OCI-LY3 (cell line): ENCODE results near the gene ASIC4.

ENCODE experiments used
- H2AFZ ChIP-seq: fragments of 200-600, 300-600 bp; shearing (Covaris generic); 2 replicates; pipeline ENCODE4 v1.6.0; 2014; ENCODE audit warnings: antibody characterized with exemption, low read depth, low read length
- H3K27ac ChIP-seq: fragments of 200-600, 300-600 bp; sonication (generic); 2 replicates; pipeline ENCODE4 v1.5.1; 2014; ENCODE audit warnings: mild to moderate bottlenecking, low read length, moderate library complexity, mixed read lengths
- H3K27me3 ChIP-seq: fragments of 200-600, 300-600 bp; sonication (generic); 2 replicates; pipeline ENCODE4 v1.6.1; 2014; ENCODE audit warnings: low read depth, low read length, mixed read lengths
- H3K36me3 ChIP-seq: fragments of 200-600, 300-600 bp; sonication (generic); replicated peaks from 2 replicates; pipeline ENCODE3; 2014; ENCODE audit warnings: low read depth, low read length, mixed read lengths
- H3K4me1 ChIP-seq: fragments of 300-600, 200-600 bp; sonication (generic); 2 replicates; pipeline ENCODE4 v1.6.1; 2014; ENCODE audit warnings: low read length, mixed read lengths
- H3K4me2 ChIP-seq: fragments of 200-600, 300-600 bp; sonication (generic); 2 replicates; pipeline ENCODE4 v1.6.1; 2014; ENCODE audit warnings: low read length, mixed read lengths
- H3K4me3 ChIP-seq: fragments of 300-600, 200-600 bp; sonication (generic); 2 replicates; pipeline ENCODE4 v1.5.1; 2014; ENCODE audit warnings: antibody characterized with exemption, mild to moderate bottlenecking, low read length, moderate library complexity
- H3K79me2 ChIP-seq: fragments of 300-600, 200-600 bp; shearing (Covaris generic); 2 replicates; pipeline ENCODE4 v1.6.1; 2014; ENCODE audit warnings: mild to moderate bottlenecking, low read length, mixed read lengths
- H3K9ac ChIP-seq: fragments of 300-600, 200-600 bp; shearing (Covaris generic); 2 replicates; pipeline ENCODE4 v1.6.0; 2014; ENCODE audit warnings: mild to moderate bottlenecking, low read length, moderate library complexity
- H3K9me3 ChIP-seq: fragments of 200-600, 300-600 bp; shearing (Covaris generic); 2 replicates; pipeline ENCODE4 v1.6.1; 2014; ENCODE audit warnings: low read length, mixed read lengths; ENCODE audit not compliant: insufficient read depth
- H4K20me1 ChIP-seq: fragments of 200-600, 300-600 bp; sonication (generic); 2 replicates; pipeline ENCODE4 v1.6.1; 2016; ENCODE audit warnings: low read length, mixed read lengths; ENCODE audit not compliant: insufficient read depth
- EZH2phosphoT487 ChIP-seq: fragments of 200-600 bp; shearing (Covaris generic); IDR thresholded peaks from 2 replicates; pipeline ENCODE4 v1.6.1; 2018; ENCODE audit warnings: antibody characterized with exemption, mixed run types, low read depth
- TF ChIP-seq, protein P1 (sequence below): fragments of 200-600, 300-600 bp; sonication (generic); IDR thresholded peaks from 2 replicates; pipeline ENCODE4 v1.5.1; 2014; ENCODE audit warnings: antibody characterized with exemption, low read length, low read depth

ASIC4 gene

DNA sequence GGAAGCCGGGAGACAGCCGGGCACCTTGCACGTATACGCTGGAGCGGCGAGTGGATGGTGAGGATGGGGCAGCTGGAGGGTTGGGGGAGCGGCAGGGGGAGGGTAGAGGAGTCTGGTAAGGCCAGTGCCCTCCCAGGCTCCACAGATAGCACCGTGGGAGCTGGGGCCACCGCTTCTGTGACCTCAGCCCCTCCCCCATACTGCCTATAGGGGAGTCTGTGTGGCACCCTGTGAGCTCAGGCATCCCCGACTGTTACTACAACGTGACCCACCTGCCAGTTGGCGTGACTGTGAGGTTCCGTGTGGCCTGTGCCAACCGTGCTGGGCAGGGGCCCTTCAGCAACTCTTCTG lies 25.5 kb upstream of the ASIC4 start:
- no peaks in the 10 kb centered on the region for H3K79me2 ChIP-seq
- no peaks in the 10 kb centered on the region for H3K4me1 ChIP-seq

DNA sequence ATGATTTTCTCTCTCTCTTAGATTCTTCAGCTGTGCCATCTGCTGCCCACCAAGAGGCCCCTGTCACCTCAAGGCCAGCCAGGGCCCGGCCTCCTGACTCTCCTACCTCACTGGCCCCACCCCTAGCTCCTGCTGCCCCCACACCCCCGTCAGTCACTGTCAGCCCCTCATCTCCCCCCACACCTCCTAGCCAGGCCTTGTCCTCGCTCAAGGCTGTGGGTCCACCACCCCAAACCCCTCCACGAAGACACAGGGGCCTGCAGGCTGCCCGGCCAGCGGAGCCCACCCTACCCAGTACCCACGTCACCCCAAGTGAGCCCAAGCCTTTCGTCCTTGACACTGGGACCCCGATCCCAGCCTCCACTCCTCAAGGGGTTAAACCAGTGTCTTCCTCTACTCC lies 25.0 kb upstream of the ASIC4 start:
- H3K9me3 ChIP-seq, result no peaks in the 10 kb centered on the region
- no peaks in the 10 kb centered on the region for H3K36me3 ChIP-seq
- no peaks in the 10 kb centered on the region for H3K79me2 ChIP-seq
- TF ChIP-seq, protein P1, sequence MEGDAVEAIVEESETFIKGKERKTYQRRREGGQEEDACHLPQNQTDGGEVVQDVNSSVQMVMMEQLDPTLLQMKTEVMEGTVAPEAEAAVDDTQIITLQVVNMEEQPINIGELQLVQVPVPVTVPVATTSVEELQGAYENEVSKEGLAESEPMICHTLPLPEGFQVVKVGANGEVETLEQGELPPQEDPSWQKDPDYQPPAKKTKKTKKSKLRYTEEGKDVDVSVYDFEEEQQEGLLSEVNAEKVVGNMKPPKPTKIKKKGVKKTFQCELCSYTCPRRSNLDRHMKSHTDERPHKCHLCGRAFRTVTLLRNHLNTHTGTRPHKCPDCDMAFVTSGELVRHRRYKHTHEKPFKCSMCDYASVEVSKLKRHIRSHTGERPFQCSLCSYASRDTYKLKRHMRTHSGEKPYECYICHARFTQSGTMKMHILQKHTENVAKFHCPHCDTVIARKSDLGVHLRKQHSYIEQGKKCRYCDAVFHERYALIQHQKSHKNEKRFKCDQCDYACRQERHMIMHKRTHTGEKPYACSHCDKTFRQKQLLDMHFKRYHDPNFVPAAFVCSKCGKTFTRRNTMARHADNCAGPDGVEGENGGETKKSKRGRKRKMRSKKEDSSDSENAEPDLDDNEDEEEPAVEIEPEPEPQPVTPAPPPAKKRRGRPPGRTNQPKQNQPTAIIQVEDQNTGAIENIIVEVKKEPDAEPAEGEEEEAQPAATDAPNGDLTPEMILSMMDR, result no peak
- TF ChIP-seq EZH2phosphoT487, result no peak
- H3K4me3 ChIP-seq, result no peak overlapping the region
- H2AFZ ChIP-seq, result no peak overlapping the region
- no peak overlapping the region for H3K9ac ChIP-seq
- H3K27me3 ChIP-seq, result no peaks in the 10 kb centered on the region
- no peaks in the 10 kb centered on the region for H3K4me1 ChIP-seq
- H3K4me2 ChIP-seq, result no peak overlapping the region
- H3K27ac ChIP-seq, result no peak overlapping the region
- H4K20me1 ChIP-seq, result no peaks in the 10 kb centered on the region

More for the DNA sequence above, 25.5 kb upstream of the ASIC4 start:
- H3K9me3 ChIP-seq, result no peaks in the 10 kb centered on the region
- no peak overlapping the region for H3K27ac ChIP-seq
- no peaks in the 10 kb centered on the region for H4K20me1 ChIP-seq
- H3K36me3 ChIP-seq, result no peaks in the 10 kb centered on the region
- TF ChIP-seq, protein P1, result no peak
- no peaks in the 10 kb centered on the region for H3K27me3 ChIP-seq
- H3K9ac ChIP-seq, result no peak overlapping the region
- H2AFZ ChIP-seq, result no peak overlapping the region
- H3K4me3 ChIP-seq, result no peak overlapping the region
- H3K4me2 ChIP-seq, result no peak overlapping the region

DNA sequence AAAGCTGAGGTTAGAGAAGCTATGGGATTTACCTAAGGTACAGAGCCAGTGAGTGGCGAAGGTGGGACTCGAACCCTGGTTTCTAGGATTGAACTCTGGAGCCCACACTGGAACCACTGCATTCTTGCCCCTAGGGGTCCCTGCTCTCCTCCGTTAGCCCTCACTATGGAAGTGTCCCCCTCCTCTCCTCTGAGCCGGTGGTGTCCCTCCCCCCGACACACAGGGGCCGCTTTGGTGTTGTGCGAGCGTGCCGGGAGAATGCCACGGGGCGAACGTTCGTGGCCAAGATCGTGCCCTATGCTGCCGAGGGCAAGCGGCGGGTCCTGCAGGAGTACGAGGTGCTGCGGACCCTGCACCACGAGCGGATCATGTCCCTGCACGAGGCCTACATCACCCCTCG lies 24.1 kb upstream of the ASIC4 start:
- H3K9me3 ChIP-seq, result no peaks in the 10 kb centered on the region
- no peaks in the 10 kb centered on the region for H4K20me1 ChIP-seq
- no peak overlapping the region for H3K4me2 ChIP-seq
- H3K4me3 ChIP-seq, result no peak overlapping the region
- no peaks in the 10 kb centered on the region for H3K36me3 ChIP-seq
- no peak overlapping the region for H3K9ac ChIP-seq
- peaks cover 7% of the 10 kb centered on the region; the same call in 1 of the 2 replicates for H3K27me3 ChIP-seq
- no peak overlapping the region for H3K27ac ChIP-seq
- no peak overlapping the region for H2AFZ ChIP-seq
- H3K4me1 ChIP-seq, result no peaks in the 10 kb centered on the region
- no peaks in the 10 kb centered on the region for H3K79me2 ChIP-seq
- TF ChIP-seq EZH2phosphoT487, result no peak
- TF ChIP-seq, protein P1, result no peak

DNA sequence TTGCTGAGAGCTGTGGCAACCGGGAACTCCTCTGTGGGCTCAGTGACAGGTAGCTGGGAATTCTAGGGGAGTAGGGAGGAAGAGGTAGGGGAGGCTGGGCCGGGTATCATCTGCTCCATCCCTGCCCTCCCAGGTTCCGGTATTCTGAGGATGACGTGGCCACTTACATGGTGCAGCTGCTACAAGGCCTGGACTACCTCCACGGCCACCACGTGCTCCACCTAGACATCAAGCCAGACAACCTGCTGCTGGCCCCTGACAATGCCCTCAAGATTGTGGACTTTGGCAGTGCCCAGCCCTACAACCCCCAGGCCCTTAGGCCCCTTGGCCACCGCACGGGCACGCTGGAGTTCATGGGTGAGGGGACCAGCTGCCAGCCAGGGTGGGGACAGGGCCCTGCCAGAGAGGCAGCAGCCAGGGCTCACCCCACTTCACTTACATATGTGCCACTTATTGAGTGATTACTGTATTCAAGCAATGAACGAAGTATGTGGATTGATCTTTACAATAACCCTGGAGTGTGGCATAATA lies 23.6 kb upstream of the ASIC4 start:
- no peaks in the 10 kb centered on the region for H3K9me3 ChIP-seq
- peaks cover 3% of the 10 kb centered on the region; the same call in 1 of the 2 replicates for H3K4me1 ChIP-seq
- H3K79me2 ChIP-seq, result no peaks in the 10 kb centered on the region
- no peak overlapping the region for H3K4me2 ChIP-seq
- no peaks in the 10 kb centered on the region for H4K20me1 ChIP-seq
- no peaks in the 10 kb centered on the region for H3K36me3 ChIP-seq
- H3K27me3 ChIP-seq, result peaks cover 8% of the 10 kb centered on the region; the same call in 1 of the 2 replicates
- H3K4me3 ChIP-seq, result no peak overlapping the region
- TF ChIP-seq EZH2phosphoT487, result no peak
- TF ChIP-seq, protein P1, result no peak
- H3K9ac ChIP-seq, result no peak overlapping the region
- no peak overlapping the region for H2AFZ ChIP-seq
- H3K27ac ChIP-seq, result no peak overlapping the region
